Airway epithelial cell (primary cell): ENCODE results near the gene CFAP44. TPM values are rescaled to one million over a fixed set of nuclear protein-coding genes. Genes with fewer than 3 reads are reported as not detected.

Experiments
- total RNA-seq: library from RNA; depleted of rRNA; stranded (reverse); fragments of >200 nt; gene quantifications from 2 replicates; pipeline ENCODE4 v1.2.3, GENCODE V29; 2015

CFAP44 gene, protein sequence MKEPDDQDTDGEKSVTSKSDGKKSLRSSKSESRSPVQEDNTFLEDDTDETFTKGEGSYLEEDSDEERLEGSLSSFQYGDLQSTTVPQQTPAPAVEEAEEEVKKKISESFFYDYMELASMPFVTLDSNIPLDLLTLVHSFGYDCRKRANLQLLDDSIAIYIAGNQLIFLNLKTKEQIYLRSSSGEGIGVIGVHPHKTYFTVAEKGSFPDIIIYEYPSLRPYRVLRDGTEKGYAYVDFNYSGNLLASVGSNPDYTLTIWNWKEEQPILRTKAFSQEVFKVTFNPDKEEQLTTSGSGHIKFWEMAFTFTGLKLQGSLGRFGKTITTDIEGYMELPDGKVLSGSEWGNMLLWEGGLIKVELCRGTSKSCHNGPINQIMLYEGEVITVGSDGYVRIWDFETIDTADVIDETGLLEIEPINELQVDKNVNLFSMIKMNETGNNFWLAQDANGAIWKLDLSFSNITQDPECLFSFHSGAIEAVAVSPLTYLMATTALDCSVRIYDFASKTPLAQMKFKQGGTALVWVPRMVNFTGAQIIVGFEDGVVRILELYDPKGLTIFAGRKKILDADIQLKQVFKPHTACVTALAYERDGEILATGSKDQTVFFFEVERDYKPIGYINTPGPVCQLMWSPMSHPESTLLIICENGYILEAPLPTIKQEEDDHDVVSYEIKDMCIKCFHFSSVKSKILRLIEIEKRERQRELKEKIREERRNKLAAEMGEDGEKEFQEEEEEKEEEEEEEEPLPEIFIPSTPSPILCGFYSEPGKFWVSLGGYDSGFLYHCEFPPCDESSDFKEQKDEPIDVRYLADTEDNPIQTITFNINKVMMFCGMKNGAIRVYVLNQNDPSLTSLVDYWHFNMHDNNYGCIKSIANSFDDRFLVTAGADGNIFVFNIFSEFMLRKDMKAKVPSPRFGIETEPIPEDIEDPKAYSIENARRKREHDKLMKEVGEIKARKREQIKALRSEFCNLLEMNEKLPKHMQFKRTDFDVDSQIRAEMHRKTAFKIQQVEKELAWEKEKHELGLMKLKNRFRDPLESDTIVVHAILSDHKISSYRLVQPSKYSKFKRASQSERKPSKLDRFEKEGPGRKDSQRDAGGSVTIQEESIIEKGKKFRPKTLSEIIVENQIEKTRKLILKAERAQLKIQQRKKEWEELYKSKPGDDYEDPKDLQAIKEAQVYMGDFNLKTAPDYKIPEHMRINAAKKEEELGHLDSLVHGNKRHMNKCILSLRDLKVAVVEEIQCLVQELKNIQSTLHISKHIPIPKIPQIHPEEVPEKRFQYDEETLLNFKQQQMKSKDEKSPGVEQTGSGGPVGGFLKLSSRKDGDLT (N-terminal part only)
- 1.3 and 1.4 TPM in 2 replicates for total RNA-seq

DNA sequence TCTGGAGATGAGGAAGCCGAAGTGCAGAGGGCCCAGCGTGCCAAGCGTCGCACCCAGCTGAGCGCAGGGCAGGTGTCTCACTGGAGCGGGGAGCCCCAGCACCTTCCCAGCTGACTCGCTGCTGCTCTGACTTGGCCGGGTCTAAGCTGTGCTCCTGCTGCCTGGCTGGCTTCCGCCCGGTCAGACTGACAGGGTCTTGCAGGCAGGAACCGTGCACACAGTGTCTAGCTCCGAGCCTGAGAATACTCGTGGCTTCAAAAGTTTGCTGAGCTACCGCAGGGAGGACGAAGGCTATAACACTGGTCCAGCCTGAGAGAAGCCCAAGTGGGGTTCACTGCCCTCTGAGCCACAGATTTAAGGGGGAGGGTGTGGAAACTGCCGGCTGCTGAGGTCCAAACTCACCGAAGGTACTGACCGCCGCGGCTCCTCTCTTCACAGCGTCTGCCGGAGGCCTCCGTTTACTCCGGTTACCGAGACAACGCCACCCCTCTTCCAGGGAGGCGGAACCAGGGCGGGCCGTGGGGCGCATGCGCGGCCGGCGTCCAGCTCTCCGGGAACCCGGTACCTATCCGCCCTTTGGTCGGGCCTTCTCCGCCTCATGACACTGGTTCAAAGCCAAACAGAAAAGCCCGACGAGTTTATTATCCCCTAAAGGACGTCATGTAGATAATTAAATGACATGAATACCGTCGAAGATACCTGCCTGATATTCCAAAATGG, at the start of gene CFAP44:
Gene CFAP44, minus strand, starts transcription at position 443 of the 720 bp plus-strand sequence. CDS start 7,829 bp downstream, outside the sequence.

Other genes starting within 250 kb of the CFAP44 start
- 2.1 and 2.2 TPM in 2 replicates for gene BOC, start 229.9 kb downstream of the CFAP44 start, total RNA-seq
- gene SPICE1, start 73.7 kb upstream of the CFAP44 start, total RNA-seq = 12.9 and 26.7 TPM in 2 replicates
- 1.4 and 3.7 TPM in 2 replicates for gene SIDT1, start 91.1 kb upstream of the CFAP44 start, total RNA-seq